ENCODE measurements around the gene LRRC42. TPM values are rescaled to one million over a fixed set of nuclear protein-coding genes. Genes with fewer than 3 reads are reported as not detected.
A peak's percentile ranks its signal among the peaks of the same experiment; 100 is the strongest.

The LRRC42 gene
- total RNA-seq, 1 donor from 2014 or later = 8.0 TPM

GRCh38 chr1:53942127-53942957 lies 3.8 kb upstream of the LRRC42 start:
- DNase-seq = no peak

DNA sequence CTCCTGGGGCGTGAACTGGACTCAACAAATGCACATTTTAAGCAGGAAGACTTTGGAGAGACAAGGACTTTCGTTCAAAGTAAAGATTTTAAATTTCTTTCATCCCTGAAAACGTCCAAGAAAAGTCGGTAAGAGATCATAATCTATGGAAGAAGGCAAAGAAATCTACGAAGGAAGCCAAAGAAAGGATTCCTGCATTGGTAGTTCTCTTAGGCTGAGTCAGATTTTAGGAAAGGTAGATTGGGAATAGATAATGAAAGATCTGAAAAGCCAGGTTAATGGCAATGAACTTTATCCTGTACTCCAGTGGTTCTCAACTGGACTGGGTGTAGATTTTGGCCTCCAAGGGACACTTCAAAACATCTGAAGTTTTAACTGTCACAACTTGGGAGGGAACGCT lies 3.1 kb upstream of the LRRC42 start:
- DNase-seq = no peak

- DNase-seq = no peak
Observed at GRCh38 chr1:53943490-53944043, 2.6 kb upstream of the LRRC42 start.

GRCh38 chr1:53944469-53945182 lies 1.5 kb upstream of the LRRC42 start:
- DNase-seq = no peak

GRCh38 chr1:53945183-53945432 lies 1.0 kb upstream of the LRRC42 start:
- DNase-seq = no peak

GRCh38 chr1:53945433-53946251 lies 508 bp upstream of the LRRC42 start, which contains the start of gene IFT25:
Gene IFT25 (minus strand): TSS chr1:53945699. CDS start chr1:53940082, 5,617 bp downstream.
- peak; percentile 98 for DNase-seq

DNA sequence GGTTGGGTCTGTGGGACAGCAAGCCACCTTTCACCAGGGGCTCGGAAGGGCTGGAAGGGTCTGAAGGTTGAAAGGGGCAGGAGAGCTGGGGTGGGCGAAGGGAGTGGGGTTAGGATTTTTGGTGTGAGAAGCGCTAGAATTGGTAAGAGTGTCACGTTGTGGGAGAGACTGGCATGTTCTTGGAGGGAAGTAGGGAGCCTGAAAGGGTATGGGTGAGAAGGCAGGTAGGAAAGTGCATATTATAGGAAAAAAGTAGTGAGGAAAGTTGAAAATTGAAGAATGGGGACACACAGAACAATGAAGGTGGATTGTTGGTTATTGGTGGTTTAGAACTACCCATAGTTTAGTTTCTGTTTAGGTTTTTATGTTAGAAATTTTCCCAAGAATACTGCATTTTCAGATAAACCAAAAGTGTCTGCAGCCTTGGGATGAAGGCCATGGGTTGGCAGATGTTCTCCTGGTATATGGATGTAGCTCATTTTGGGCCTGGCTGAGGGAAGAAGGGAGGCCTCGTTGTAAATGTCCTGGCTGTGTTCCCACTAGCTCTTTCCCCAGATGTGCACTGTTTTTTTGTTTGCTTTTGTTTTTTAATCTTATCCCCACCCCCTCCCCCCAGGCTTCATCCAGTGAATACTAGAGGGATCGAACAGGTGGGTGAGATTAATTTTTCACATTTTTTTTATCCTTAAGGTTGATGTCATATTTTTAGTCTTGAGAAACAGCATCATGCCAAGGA lies 1.2 kb downstream of the LRRC42 start:
- DNase-seq = peak; percentile 49

DNA sequence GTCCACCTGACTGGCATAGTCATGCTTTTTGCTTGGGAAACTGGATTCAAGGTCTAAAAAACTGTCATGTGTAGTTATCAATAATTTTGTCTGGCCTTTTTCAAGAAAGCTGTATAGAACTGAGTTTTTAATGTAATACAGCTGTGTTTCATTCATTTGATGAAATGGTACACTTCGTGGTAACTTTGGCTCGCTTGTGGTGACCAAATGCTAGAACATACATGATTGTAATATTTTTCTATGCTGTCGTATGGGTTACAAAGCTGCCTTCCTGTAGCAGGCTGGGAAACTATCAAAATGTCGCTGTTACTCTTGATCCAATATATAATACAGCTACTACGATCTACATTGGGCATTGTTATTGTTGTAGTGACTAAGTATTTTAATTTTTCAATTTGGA lies 2.1 kb downstream of the LRRC42 start:
- no peak for DNase-seq

- peak; percentile 61 for DNase-seq
Observed at GRCh38 chr1:53949023-53949990, 3.2 kb downstream of the LRRC42 start.

DNA sequence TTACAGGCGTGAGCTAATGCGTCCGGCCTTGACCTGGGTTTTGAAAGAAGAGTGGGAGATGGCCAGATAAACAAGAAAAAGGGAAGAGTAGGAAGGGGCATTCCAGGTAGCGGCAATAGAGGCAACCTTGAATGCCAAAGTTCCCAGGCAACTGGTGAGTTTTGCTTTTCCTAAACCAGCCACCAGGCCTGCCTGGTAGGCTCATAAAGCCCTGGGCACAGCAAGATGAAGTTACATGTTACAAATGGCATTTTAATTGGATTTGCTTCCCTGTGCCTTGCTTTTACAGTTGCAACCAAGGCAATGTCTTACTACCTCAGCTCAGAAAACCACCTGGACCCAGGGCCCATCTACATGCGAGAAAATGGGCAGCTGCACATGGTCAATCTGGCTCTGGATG lies 5.5 kb downstream of the LRRC42 start:
- DNase-seq = no peak

GRCh38 chr1:53954128-53954527 lies 8.0 kb downstream of the LRRC42 start:
- DNase-seq = no peak

- DNase-seq = no peak
Observed at GRCh38 chr1:53956308-53957168, 10.4 kb downstream of the LRRC42 start.

DNA sequence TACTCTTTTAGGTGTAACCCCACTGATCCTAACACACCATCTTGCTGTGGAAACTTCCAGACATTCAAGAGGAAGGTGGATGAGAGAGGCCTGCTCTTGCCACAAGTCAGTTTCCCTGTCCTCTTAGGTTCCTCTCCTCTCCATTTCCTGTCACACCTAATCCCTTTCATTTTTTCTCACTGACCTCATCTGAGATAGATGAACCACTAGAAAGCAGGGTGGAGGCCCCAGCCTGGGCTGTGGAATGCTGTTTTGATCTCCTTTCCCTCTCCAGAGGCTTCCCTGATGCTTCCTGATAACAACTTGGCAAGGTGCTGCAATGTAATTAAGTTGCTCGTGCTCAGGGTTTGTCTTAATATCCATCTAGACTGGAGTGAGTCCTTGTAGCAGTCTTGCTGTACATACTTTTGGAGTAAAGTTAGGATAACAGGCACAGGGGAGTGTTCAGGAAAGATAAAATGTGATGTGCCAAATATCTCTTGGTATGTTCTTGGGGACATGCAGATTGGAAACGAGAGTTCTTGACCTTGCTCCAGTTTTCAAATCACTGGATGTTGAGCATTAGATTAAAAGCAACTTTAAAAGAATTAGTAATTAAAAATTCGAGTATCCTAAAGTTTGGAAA lies 11.2 kb downstream of the LRRC42 start:
- no peak for DNase-seq

DNA sequence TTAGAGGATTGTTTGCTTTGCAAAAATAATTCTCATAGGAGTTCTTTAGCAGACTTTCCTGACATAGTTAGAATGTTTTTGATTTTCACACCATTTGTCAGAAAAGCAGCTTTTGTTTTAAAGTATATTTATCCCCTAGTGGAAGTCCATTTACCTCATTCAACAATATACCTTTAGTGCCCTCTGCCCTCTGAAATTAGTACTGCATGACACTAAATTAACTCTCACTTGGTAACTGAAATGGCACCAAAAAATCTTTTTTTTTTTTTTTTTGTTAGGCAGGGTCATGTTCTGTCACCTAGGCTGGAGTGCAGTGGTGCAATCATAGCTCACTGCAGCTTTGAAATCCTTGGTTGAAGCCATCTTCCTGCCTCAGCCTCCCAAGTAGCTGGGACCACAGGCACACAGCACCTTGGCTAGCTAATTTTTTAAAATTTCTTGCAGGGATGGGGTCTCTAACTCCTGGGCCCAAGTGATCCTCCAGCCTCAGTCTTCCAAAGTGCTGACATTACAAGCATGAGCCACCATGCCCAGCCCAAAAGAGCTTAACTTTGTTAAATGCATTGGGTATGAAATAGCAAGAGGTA lies 13.6 kb downstream of the LRRC42 start:
- peak; percentile 41 for DNase-seq

GRCh38 chr1:53962395-53962794 lies 16.2 kb downstream of the LRRC42 start:
- no peak for DNase-seq

DNA sequence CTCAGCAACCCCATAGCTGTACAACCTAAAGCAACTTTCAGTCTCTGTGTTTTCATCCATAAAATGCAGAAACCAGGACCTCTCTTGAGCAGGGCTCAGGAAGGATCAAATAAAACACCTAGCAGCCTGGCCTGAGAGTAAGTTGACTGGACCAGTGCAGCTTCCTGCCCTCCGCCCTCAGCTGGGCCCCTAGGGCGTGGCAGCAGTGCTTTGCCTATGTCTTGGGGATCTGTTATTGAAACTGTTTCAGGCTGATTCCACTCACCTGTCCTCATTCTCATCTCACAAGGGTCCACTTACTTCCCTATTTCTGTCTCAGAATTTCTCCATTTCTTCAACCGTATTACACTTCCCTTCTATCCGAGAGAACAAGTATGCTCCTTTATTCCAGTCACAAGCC lies 17.3 kb downstream of the LRRC42 start:
- no peak for DNase-seq

- no peak for DNase-seq
Observed at GRCh38 chr1:53964109-53964508, 18.0 kb downstream of the LRRC42 start.

GRCh38 chr1:53966794-53967193 lies 20.6 kb downstream of the LRRC42 start:
- no peak for DNase-seq
